ENCODE data around the gene ODAD4. TPM values are rescaled to one million over a fixed set of nuclear protein-coding genes. Genes with fewer than 3 reads are reported as not detected.
"Not testable (repeated sequence)": the region's sequence is repeated elsewhere in the genome, so short reads cannot be mapped to it uniquely, and the experiment has no call there.

Gene ODAD4
- total RNA-seq, 1 donor from 2014 or later, result 4.5 TPM

- Mint-ChIP-seq H3K4me3 (no peak overlapping the region), H3K27ac (no peak overlapping the region), H3K27me3 (no peaks in the 10 kb centered on the region), H3K9me3 (no peaks in the 10 kb centered on the region), H3K36me3 (peaks cover 9% of the 10 kb centered on the region), H3K4me1 (ENCODE audit: unreplicated experiment) (peaks cover 21% of the 10 kb centered on the region)
- no peak for DNase-seq (ENCODE audit: extremely low spot score, unreplicated experiment)
- no peak for TF ChIP-seq CTCF (conservative IDR thresholded peaks at IDR 0.05)
Measured at GRCh38 chr17:42009170-42009569, 78.8 kb downstream of the ODAD4 start.

- peak overlapping the region; percentile 5 for H3K27ac Mint-ChIP-seq
- not testable (repeated sequence) for DNase-seq (ENCODE audit: extremely low spot score, unreplicated experiment); H3K4me3 Mint-ChIP-seq; H3K27me3 Mint-ChIP-seq; H3K9me3 Mint-ChIP-seq; H3K36me3 Mint-ChIP-seq
- H3K4me1 Mint-ChIP-seq (ENCODE audit: unreplicated experiment), result peaks cover 15% of the 10 kb centered on the region
Measured at GRCh38 chr17:42010266-42010680, 79.9 kb downstream of the ODAD4 start.

- H3K4me3 Mint-ChIP-seq, result peak overlapping the region; percentile 3
- TF ChIP-seq CTCF (conservative IDR thresholded peaks at IDR 0.05), result no peak
- peaks cover 17% of the 10 kb centered on the region for H3K4me1 Mint-ChIP-seq (ENCODE audit: unreplicated experiment)
- peak overlapping the region; percentile 5 for H3K27ac Mint-ChIP-seq
- peaks cover 9% of the 10 kb centered on the region for H3K36me3 Mint-ChIP-seq
- no peak for DNase-seq (ENCODE audit: extremely low spot score, unreplicated experiment)
- H3K27me3 Mint-ChIP-seq, result no peaks in the 10 kb centered on the region
- H3K9me3 Mint-ChIP-seq, result no peaks in the 10 kb centered on the region
Measured at GRCh38 chr17:42010898-42011516, 80.6 kb downstream of the ODAD4 start.

GRCh38 chr17:42012363-42012762, 81.9 kb downstream of the ODAD4 start:
- H3K4me3 Mint-ChIP-seq, result not testable (repeated sequence)

GRCh38 chr17:42013740-42014139, 83.3 kb downstream of the ODAD4 start:
- not testable (repeated sequence) for H3K27me3 Mint-ChIP-seq; H3K36me3 Mint-ChIP-seq; DNase-seq (ENCODE audit: extremely low spot score, unreplicated experiment); H3K9me3 Mint-ChIP-seq
- Mint-ChIP-seq H3K4me3 (peak overlapping the region; percentile 40), H3K27ac (peak overlapping the region; percentile 46), H3K4me1 (ENCODE audit: unreplicated experiment) (peaks cover 21% of the 10 kb centered on the region)

More at GRCh38 chr17:42012363-42012762, 81.9 kb downstream of the ODAD4 start:
- not testable (repeated sequence) for H3K27me3 Mint-ChIP-seq; H3K9me3 Mint-ChIP-seq; H3K27ac Mint-ChIP-seq; H3K36me3 Mint-ChIP-seq; DNase-seq (ENCODE audit: extremely low spot score, unreplicated experiment)
- peaks cover 18% of the 10 kb centered on the region for H3K4me1 Mint-ChIP-seq (ENCODE audit: unreplicated experiment)

Other genes starting within 250 kb of the ODAD4 start
- 677 and 972 TPM in 2 replicates for gene EIF1, start 241.7 kb upstream of the ODAD4 start, total RNA-seq (ENCODE audit: low replicate concordance)
- gene GAST, start 218.3 kb upstream of the ODAD4 start, total RNA-seq (ENCODE audit: low replicate concordance), result 119 and 193 TPM in 2 replicates
- 4.3 and 11.6 TPM in 2 replicates for gene HAP1, start 196.0 kb upstream of the ODAD4 start, total RNA-seq (ENCODE audit: low replicate concordance)
- 169 and 505 TPM in 2 replicates for gene JUP, start 143.9 kb upstream of the ODAD4 start, total RNA-seq (ENCODE audit: low replicate concordance)
- 24.7 and 50.5 TPM in 2 replicates for gene P3H4, start 118.7 kb upstream of the ODAD4 start, total RNA-seq (ENCODE audit: low replicate concordance)
- gene FKBP10, start 117.6 kb upstream of the ODAD4 start, total RNA-seq (ENCODE audit: low replicate concordance), result 54.3 and 249 TPM in 2 replicates
- 46.0 and 74.8 TPM in 2 replicates for gene NT5C3B, start 94.4 kb upstream of the ODAD4 start, total RNA-seq (ENCODE audit: low replicate concordance)
- 0.24 TPM in 1 of 2 replicates, not detected in the other for gene KLHL10, start 92.8 kb upstream of the ODAD4 start, total RNA-seq (ENCODE audit: low replicate concordance)
- gene KLHL11, start 65.2 kb upstream of the ODAD4 start, total RNA-seq (ENCODE audit: low replicate concordance), result 20.5 and 20.6 TPM in 2 replicates
- gene ACLY, start 11.7 kb upstream of the ODAD4 start, total RNA-seq (ENCODE audit: low replicate concordance), result 160 and 161 TPM in 2 replicates
- gene CNP, start 36.2 kb downstream of the ODAD4 start, total RNA-seq (ENCODE audit: low replicate concordance), result 60.0 and 84.3 TPM in 2 replicates
- gene DNAJC7, start 86.8 kb downstream of the ODAD4 start, total RNA-seq (ENCODE audit: low replicate concordance), result 77.3 and 88.7 TPM in 2 replicates
- gene NKIRAS2, start 89.5 kb downstream of the ODAD4 start, total RNA-seq (ENCODE audit: low replicate concordance), result 44.7 and 45.0 TPM in 2 replicates
- gene C17orf113, start 120.0 kb downstream of the ODAD4 start, total RNA-seq (ENCODE audit: low replicate concordance), result 2.1 and 3.0 TPM in 2 replicates
- 1.7 and 3.3 TPM in 2 replicates for gene ZNF385C, start 167.9 kb downstream of the ODAD4 start, total RNA-seq (ENCODE audit: low replicate concordance)
- gene DHX58, start 182.1 kb downstream of the ODAD4 start, total RNA-seq (ENCODE audit: low replicate concordance), result 0.72 and 1.3 TPM in 2 replicates
- 36.0 and 63.5 TPM in 2 replicates for gene KAT2A, start 190.8 kb downstream of the ODAD4 start, total RNA-seq (ENCODE audit: low replicate concordance)
- gene HSPB9, start 192.2 kb downstream of the ODAD4 start, total RNA-seq (ENCODE audit: low replicate concordance), result 0.36 TPM in 1 of 2 replicates, not detected in the other
- gene RAB5C, start 224.4 kb downstream of the ODAD4 start, total RNA-seq (ENCODE audit: low replicate concordance), result 85.6 and 107 TPM in 2 replicates

Measured in type B pancreatic cell (in vitro differentiated cells).